Suppressor macrophage treated with lipopolysaccharide for 4 hours (primary cell): ENCODE measurements around the gene HTRA2.
"Not testable (repeated sequence)": the region's sequence is repeated elsewhere in the genome, so short reads cannot be mapped to it uniquely, and the experiment has no call there.

Experiments used
- DNase-seq: peaks from one replicate; pipeline ENCODE4 v3.0.0-alpha.2; 2020

Gene HTRA2

DNA sequence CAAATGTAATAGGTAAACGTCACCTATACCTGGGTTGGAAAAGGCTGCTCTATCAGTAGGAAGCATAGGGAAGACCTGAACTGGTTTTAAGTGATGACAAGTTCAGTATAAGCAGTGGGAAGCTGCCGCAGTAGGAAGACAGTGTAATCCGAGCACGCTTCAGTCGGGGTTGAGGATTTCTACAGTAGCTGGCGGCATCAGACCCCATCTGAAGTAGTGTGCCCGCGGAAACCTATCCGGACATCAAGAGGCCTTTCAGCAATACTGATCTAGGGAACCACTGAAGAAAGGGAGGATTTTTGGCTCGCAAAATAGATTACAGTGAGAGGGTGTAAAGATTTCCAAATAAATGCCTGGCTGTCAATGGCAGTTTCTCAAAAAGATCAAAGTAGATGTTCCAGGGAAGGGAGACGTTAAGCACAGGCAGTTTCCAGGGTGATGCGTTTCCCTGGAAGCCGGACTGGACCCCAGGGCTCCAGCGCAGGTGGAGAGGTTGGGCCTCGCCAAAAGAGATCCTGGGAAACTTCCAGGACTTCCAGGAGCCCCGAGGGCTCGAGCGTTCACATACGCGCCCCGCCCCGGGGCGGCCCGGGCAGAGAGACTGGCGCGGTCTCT is 18.7 kb downstream of the HTRA2 start:
- DNase-seq, result no peak

DNA sequence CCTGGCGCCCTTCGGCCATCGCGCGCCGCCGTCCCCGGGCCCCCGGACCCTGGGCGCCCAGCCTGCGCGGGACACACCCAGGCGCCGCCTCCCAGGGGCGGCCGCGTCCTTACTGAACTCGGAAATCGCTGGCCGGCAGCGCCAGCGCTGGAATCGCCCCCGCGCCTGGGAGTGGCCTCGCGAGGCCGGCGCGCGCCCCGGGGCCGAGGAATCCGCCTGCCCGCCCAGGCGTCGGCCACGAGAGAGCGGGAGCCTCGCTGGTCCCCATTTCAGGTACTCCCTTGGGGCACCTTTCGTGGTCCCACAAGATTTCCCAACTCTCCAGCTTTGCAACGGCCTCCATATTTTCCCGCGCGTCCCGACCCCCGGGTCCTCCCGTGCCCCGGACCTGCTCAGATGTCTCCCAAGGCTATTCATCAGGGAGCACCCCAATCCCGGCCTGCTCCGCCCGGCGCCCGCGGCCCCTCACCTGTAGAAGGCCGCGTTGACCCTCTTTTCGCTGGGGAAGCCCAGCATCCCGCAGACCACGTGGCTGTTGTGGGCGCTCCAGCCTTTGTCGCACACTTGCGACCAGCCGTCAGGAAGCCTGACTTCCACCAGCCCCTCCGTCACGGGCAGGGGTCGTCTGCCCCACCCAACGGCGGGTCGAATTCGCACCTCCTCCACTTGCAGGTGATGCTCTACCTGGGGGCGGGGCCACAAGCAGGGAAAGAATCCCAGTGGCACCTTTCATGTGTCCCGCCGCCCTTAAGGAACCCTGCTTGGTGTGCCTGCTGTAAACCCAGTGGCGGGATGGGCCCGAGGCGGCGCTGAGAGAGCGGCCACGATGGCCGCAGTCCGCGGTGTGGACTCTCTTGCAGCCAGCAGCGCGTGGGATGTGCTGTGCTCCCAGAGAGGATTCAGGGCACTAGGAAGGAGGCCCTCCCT is 19.4 kb downstream of the HTRA2 start:
- DNase-seq, result peak; percentile 78

DNA sequence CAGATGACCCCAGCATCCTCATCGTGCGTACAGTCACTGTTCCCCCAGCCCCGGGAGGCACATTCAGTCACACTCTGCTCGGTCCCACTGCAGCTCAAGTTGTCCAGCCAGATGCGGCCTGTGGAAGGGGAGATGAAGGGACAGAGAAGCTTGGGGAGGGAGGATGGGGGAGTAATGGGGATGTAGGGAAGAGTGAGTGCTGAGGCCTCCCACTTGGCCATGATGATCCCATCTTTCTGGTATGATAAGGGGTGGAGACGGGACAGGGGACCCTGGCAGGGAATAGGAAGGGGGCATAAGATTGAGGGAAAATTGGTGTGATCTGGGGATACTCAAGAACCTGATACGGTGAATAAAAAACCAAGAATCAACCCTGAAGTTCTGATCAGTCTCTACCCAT is 20.5 kb downstream of the HTRA2 start:
- no peak for DNase-seq

DNA sequence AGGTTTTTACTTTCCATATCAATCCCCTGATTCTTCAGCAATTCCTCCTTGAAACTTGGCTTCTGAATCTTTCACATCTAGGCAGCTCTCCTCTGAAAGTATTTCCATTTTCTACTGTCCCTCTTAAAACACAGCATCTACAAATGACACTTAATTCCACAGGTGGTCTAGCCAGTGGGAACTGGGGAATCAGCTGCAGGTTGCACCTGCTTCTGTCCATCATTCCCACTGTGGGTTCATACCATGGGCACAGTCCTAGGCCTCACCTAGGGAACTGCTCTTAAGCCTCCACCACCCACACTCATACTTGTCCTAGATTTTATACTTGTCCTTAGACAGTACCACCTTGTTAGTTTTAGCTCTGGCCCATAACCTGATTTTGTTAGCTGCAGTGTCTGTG is 21.8 kb downstream of the HTRA2 start:
- DNase-seq, result no peak

DNA sequence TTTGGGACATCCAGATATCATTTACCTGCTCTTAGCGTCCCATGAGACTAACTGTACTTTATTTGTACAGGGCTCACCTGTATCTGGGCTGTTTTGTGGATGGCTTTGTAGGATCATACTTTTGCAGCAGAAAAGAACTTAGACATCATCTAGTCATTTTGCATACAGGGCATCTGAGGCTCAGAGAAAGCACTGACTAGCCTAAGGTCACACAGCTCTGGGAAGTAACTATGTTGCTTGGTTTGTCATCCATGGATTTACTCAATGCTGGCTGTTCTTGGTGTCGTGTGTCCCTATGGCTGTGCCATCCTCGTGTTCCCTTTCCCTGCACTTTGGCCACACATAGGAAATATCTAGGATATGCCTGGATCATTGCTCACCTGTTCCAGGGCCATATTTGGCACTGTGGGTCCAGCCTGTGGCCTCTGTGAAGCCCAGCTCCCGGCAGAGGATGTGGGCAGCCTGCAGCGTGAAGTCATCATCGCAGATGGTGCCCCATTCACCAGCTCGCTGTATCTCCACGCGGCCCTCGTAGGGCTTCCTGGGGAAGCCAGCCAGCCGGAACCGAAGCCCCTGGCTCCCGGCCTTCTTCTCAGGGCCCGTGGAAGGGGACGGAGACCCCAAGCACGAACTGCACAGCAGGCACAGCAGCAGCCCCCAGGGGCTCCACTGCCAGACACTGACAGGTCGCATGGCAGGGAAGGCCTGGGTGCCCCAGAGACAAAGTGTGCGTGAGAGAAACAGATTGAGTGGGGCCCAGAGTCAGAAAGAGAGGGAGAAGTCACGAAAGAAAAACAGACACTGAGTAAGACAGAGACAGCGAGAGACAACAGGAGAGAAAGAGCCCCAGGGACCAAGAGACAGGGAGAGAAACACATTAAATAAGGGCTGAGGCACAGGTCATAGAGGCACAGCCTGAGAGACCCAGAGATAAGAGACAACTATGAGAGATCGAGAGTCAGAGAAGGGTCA is 22.5 kb downstream of the HTRA2 start:
- DNase-seq, result no peak

DNA sequence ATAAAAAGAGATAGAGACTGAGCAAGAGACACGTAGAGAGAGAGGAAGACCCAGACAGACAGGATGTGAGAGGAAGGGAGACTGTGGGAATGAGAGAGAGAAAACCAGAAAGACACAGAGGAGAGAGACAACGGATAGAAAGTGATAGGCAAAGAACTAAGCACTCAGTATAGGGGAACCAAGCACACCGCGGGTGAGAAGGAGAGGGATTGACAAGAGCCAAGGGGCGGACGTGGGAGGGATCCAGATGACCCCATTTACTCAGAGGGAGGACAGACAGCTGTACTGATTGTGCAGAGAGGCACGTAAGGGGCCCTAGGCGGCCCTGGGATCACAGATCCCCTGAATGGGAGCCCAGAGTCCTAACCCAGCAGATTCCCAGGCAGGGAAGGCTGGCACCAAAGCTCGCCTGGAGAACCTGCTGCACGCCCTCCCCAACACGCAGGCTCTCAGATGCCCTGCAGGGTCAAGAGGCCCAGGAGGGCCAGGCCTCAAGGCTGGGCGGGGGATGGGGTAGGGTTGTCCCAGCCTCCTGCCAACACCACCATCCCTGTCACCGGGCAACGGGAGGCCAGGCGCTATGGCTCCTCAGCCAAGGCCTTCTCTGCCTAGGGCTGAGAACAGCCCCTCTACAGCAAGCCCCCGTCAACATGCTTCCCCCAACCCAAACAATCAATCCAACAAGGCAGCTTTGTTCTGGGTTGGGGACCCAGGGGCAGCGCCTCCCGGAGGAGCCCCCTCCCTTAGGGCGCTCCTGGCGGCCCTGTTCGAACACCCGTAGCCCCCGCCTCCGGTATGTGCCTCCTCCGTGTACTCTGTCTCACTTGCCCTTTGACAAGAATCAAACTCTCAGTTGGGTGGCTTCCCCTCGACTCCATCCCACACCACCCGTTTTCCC is 23.4 kb downstream of the HTRA2 start:
- no peak for DNase-seq

DNA sequence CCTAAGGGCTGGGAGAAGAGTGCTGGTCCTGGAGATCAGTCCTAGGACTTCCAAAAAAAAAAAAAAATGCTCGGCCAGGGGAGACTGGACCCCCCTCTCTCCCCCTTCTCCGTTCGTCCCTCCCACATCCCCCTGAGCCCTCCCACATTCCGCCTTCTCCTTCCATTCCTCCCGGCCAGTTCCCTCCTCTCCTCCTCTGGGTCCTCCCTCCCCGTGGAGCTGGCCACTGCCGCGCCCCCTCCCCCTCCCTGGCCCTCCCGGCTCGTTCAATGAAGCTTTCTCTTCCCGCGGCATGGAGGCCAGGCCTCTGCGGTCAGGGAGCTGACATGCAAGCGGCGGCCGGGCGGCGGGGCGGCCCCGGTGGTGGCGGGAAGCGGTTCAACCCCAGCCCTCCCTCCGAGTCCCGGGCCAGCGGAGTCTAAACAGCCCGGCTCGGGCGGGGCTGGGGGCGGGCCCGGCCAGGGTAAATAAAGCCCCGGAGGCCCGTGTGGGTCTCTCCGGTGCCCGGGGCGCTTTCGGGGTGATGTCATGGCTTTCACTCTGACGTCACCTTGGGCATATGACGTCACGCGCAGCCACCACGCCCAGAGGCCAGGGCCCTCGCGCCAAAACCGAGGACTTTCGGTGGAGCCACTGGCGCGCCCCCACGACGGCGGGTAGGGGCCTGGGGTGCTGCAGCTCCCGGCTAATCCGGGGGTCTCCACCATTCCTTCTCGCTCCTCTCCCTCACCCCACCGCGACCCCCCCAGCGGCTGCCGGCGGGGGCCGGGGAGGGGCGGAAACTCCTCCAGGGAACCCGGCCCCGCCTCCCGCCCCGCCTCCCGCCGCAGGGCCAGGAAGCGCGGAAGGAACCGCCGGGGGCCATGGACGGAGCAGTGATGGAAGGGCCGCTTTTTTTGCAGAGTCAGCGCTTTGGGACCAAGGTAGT is 24.4 kb downstream of the HTRA2 start, which contains the start of the genes DOK1 and LOXL3:
TSS of gene DOK1 (plus strand) at position 829 of the 928 bp plus-strand sequence. CDS start at position 864, 35 bp downstream.
TSS of gene LOXL3 (minus strand) at position 51 of the 928 bp plus-strand sequence. CDS start 1,308 bp downstream, outside the sequence.
- peak; percentile 92 for DNase-seq

DNA sequence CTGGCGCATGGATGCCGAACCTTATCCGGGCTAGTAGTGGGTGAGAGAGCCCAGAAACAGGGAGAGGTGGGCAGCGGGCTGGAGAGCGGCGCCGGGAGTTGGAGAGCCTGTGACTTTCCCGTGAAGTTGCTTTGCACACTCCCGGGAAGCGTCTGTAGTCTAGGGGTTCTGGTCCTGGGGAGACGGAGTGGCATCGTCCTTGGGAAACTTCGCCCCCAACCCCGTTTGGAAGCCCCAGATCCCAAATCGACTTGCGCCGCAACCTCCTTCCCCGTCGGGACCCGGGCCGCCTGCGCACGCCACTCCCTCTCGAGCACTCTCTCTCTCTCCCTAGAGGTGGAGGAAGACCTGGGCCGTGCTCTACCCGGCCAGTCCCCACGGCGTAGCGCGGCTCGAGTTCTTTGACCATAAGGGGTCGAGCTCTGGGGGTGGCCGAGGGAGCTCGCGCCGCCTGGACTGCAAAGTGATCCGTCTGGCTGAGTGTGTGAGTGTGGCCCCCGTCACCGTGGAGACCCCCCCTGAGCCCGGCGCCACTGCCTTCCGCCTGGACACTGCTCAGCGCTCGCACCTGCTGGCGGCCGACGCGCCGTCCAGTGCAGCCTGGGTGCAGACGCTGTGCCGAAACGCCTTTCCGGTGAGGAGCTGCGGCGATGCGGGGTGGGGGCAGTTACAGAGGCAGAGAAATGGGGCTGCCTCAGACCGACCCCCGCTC is 25.2 kb downstream of the HTRA2 start:
- DNase-seq, result peak; percentile 44

DNA sequence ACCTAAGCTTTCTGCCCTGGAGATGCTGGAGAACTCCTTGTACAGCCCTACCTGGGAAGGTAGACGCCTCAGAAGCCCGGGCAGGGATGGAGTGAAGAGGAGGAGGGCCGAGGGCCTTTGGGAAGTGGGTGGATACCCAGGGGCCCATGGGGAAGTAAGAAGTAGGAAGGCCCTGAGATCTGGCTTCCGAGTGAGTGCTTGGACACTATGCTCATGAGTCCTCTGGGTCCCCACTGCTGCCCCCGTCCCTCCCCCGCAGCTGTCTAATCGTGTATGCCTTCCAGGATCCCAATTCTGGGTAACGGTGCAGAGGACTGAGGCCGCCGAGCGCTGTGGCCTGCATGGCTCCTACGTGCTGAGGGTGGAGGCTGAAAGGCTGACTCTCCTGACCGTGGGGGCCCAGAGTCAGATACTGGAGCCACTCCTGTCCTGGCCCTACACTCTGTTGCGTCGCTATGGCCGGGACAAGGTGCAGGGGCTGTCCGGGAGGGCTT is 25.9 kb downstream of the HTRA2 start:
- peak; percentile 60 for DNase-seq

DNA sequence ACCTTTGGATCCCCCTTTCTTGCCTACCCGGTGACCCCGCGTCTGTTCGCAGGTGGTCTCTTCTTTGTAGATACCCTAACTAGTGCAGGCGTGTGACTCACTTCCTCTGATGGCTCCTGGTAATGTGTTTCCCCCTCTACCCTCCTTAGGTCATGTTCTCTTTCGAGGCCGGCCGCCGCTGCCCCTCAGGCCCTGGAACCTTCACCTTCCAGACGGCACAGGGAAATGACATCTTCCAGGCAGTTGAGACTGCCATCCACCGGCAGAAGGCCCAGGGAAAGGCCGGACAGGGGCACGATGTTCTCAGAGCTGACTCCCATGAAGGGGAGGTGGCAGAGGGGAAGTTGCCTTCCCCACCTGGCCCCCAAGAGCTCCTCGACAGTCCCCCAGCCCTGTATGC is 26.4 kb downstream of the HTRA2 start:
- DNase-seq, result no peak

DNA sequence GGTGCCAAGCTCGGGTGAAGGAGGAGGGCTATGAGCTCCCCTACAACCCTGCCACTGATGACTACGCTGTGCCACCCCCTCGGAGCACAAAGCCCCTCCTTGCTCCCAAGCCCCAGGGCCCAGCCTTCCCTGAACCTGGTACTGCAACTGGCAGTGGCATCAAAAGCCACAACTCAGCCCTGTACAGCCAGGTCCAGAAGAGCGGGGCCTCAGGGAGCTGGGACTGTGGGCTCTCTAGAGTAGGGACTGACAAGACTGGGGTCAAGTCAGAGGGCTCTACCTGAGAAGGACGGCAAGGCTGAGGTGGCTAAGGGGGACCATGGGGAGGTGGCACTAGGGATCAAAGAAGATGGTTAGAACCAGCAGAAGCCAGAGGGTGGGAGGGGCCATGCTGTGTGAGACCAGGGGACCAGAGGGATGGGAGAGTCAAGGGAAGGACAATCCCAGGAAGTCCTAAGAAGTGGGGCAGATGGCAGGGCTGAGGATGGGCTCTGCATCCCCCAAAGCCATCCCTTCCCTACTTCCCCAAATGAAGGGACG is 27.2 kb downstream of the HTRA2 start:
- no peak for DNase-seq

DNA sequence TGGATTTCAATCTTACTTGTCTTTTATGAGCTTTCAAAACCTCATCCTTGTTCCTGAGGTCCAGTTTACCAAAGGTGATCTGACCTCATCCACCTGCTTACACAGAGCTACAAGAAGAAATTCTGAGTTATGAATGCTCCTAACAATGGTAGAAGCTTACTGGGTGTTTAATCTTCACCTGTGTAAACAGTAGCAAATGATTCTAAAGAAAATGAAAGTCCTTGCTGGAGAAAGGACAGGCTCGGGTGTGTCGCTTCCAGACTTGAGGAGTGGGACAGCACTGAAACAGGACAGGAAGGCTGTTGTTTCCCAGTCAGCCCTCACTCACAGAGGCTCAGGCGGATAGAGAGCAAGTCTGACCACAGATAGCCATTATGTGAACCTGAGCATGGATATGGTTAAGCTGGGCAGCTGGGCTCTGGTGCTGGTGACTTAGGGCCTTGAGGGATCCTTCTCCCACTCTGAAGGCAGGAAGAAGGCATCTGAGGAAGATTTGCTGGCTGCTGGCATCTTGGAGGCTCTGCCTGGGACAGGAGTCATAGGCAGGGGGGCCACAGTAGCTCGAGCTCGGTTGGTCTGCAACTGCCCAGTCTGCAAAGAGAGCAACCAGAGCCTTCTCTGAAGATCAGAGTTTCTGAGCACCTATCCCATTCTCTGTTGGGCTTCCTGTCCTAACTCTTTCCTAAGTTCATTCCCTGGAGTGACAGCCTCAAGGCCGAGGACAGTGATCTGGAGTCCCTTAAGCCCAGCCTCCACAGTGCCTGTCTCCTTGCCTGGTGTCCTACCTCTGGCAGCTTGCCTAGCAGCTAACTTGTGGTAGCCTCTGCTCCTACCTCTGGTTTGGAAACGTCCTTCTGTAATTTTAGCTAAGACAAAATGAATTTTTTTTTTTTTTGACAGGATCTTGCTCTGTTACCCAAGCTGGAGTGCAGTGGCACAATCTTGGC is 28.8 kb downstream of the HTRA2 start:
- no peak for DNase-seq

DNA sequence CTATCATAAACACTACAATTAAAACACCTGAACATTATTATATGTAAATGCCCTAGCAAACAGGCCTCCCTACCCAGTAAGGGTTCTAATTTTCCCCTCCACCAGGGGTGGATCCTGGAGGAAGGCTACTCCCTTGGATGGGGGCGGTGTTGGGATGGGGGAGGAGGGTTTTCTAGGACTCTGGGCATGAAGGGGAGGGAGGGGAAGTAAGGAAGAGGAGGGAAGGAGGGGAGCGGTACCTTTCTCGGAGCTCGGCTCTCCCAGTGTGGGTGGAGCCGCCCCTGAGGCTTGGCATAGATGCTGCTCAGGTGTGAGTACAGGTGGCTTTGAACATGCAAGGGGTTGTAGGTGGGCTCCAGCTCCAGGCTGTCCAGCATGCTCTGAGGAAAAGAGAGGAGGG is 30.2 kb downstream of the HTRA2 start:
- DNase-seq, result no peak

DNA sequence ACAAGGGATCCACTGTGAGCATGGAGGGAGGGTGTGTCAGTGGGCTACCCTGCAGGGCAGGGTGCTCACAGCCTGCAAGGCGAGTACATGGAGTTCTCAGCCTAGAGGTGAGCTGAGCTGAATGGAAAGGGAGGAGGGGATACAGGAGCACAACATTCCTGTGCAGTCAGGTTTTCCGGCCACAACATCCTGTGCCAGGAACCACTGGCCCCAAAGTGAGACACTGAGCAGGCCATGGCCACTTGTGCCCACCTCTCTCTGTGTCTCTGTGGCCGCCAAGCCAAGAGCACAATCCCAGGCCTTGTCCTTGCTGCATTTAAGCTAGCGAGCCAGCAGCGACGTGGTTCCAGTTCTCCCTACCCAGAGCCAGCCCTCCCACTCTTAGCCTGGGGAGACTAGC is 30.9 kb downstream of the HTRA2 start:
- no peak for DNase-seq

DNA sequence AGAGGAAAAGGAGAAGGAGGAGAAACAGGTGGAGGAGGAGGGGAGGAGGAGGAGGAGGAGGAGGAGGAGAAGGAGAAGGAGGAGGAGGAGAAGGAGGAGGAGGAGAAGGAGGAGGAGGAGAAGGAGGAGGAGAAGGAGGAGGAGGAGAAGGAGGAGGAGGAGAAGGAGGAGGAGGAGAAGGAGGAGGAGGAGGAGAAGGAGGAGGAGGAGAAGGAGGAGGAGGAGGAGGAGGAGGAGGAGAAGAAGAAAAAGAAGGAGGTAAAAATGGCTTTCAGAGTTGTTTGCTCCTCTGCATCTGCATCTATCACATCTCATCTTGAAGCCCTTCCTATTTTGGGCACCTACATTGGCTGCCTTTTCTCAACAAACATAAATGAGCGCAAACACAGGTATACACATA is 31.3 kb downstream of the HTRA2 start:
- not testable (repeated sequence) for DNase-seq

DNA sequence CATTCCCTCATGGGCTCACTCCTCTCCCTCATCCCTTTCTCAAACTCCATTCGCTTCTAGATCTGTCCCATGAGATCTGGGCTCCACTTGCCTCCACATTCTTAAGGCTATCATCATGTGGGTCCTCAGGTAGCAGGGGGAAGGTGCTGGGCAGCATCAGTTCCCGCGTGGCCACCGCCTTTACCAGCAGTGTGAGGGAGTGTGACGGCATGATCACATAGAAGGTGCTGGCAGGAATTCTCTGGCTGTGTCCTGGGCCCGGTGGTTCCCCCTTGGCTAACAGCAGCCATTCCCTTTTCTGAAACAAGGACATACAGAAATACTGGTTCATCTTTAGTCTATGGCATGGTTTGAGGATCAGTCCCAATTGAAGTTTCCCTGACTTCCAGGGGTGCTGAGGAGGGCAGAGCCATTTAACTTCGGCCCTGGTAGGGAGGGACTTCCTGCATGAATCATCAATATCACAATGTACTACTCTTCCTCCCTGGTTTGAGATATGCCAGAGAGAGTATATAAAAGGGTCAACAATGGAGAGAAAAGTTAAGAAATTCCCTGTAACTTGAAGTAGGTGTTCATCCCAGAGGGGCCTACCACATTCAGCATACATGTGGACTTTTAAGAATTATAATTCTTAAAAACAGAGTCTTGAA is 32.5 kb downstream of the HTRA2 start:
- no peak for DNase-seq

DNA sequence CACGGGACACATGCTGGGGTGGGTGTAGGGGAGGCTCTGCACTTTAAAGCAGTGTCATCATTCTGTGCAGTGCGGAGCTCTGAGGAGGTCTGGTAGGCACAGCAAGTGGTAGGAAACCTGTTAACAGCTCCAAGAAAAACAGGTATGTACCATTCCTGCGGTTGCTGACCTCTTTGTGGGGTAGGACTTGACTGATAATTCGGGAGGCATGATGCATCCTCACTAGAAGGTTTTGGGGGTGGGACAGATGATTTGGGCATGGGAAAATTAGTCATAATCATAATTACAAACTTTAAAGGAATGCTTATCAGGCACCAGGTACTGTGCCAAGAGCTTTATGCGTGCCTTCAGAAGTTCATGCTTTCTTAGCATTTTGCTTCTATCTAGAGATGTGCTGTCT is 34.5 kb downstream of the HTRA2 start:
- DNase-seq, result no peak
